ENCODE results near the gene MYRF. TPM values are rescaled to one million over a fixed set of nuclear protein-coding genes. Genes with fewer than 3 reads are reported as not detected.

MYRF gene
- total and polyA plus RNA-seq, 2 donors (not counting 3 experiments of a cell fraction or from before 2014, with no cell fraction given): 0.82 to 0.98 TPM

GRCh38 chr11:61731952-61732675, 20.3 kb upstream of the MYRF start:
- ChIA-PET CTCF (interaction anchor here (1.8 to 3.4 kb wide), 4 partner anchors 10 to 215 kb away, joined by 6 to 22 read pairs (median 15); no protein-coding TSS in a partner anchor), POLR2A (no interaction called here)
- FAIRE-seq: no peak
- intact Hi-C loops (cut with micrococcal nuclease) (no loop called here), dilution Hi-C loops (cut with MboI; ENCODE audit: extremely low pct_ligation_motif_present, low sequenced_read_pairs) (no loop called here)
- BruUV-seq (replicated peaks): no TSS peak
- Histone ChIP-seq H3K79me2 (ENCODE audit: control insufficient read depth, insufficient read depth, low read length) (no peaks in the 10 kb centered on the region), H3K4me1 (ENCODE audit: control insufficient read depth, extremely low read depth, insufficient read depth, low read length) (no peaks in the 10 kb centered on the region), H3K4me3 (replicated peaks in 1 of 3; ENCODE audit: insufficient read depth in 1 of 3, low read depth in 1 of 3, low read length in 3 of 3) (no peak overlapping the region), H3K9me3 (replicated peaks; ENCODE audit: control insufficient read depth, insufficient read depth, low read length) (no peaks in the 10 kb centered on the region), H3K27ac (ENCODE audit: insufficient read depth, low read depth, low read length) (no peak overlapping the region), H2AFZ (ENCODE audit: low read depth, low read length) (no peak overlapping the region), H3K27me3 (ENCODE audit: control insufficient read depth in 2 of 2, insufficient read depth in 2 of 2, low read length in 2 of 2) (no peaks in the 10 kb centered on the region), H4K20me1 (replicated peaks; ENCODE audit: control insufficient read depth, extremely low read depth, insufficient read depth, low read length) (no peaks in the 10 kb centered on the region), H3K9me1 (replicated peaks; ENCODE audit: control insufficient read depth, extremely low read depth, insufficient read depth, low read length) (no peaks in the 10 kb centered on the region), H3K9ac (replicated peaks; ENCODE audit: extremely low read depth, insufficient read depth, low read length) (no peak overlapping the region), H3K4me2 (ENCODE audit: insufficient read depth, low read length) (no peak overlapping the region), H3K36me3 (ENCODE audit: control insufficient read depth in 2 of 2, extremely low read depth in 1 of 2, insufficient read depth in 2 of 2, low read length in 2 of 2) (no peaks in the 10 kb centered on the region)
- no peak for DNase-seq (ENCODE audit: low read depth, low spot score)
- TF ChIP-seq EZH2 (IDR thresholded peaks at IDR 0.05; ENCODE audit: borderline replicate concordance, low read depth, low read length, severe bottlenecking) (no peak), MAX (IDR thresholded peaks at IDR 0.05; ENCODE audit: insufficient read depth, insufficient read length) (no peak)

GRCh38 chr11:61732705-61733104, 19.7 kb upstream of the MYRF start:
- POLR2A ChIA-PET: no interaction called here
- no peaks in the 10 kb centered on the region for H3K27me3 ChIP-seq (ENCODE audit: control insufficient read depth in 2 of 2, insufficient read depth in 2 of 2, low read length in 2 of 2)
- H3K36me3 ChIP-seq (ENCODE audit: control insufficient read depth in 2 of 2, extremely low read depth in 1 of 2, insufficient read depth in 2 of 2, low read length in 2 of 2): no peaks in the 10 kb centered on the region
- no peaks in the 10 kb centered on the region for H3K9me3 ChIP-seq (replicated peaks; ENCODE audit: control insufficient read depth, insufficient read depth, low read length)
- H3K4me1 ChIP-seq (ENCODE audit: control insufficient read depth, extremely low read depth, insufficient read depth, low read length): no peaks in the 10 kb centered on the region
- no peak overlapping the region for H3K4me3 ChIP-seq (replicated peaks in 1 of 3; ENCODE audit: insufficient read depth in 1 of 3, low read depth in 1 of 3, low read length in 3 of 3)
- H2AFZ ChIP-seq (ENCODE audit: low read depth, low read length): no peak overlapping the region
- intact Hi-C loops (cut with micrococcal nuclease): loop anchor here (1.0 kb wide), 1 partner anchor 52 kb away; the partner anchor contains the start of gene DAGLA
- dilution Hi-C loops (cut with MboI; ENCODE audit: extremely low pct_ligation_motif_present, low sequenced_read_pairs): no loop called here
- no peak overlapping the region for H3K27ac ChIP-seq (ENCODE audit: insufficient read depth, low read depth, low read length)
- BruUV-seq (replicated peaks): no TSS peak
- no peak overlapping the region for H3K4me2 ChIP-seq (ENCODE audit: insufficient read depth, low read length)
- H3K9me1 ChIP-seq (replicated peaks; ENCODE audit: control insufficient read depth, extremely low read depth, insufficient read depth, low read length): no peaks in the 10 kb centered on the region
- CTCF ChIA-PET: interaction anchor here (0.7 to 3.4 kb wide), 39 partner anchors 10 to 375 kb away, joined by 3 to 49 read pairs (median 6); partner anchors contain the start of genes DAGLA and SYT7
- TF ChIP-seq CTCF (IDR thresholded peaks at IDR 0.05; ENCODE audit: extremely low read depth in 1 of 2, insufficient read depth in 1 of 2, low read depth in 1 of 2, low read length in 2 of 2) (no peak), GATA2 (IDR thresholded peaks at IDR 0.05; ENCODE audit: insufficient read depth, insufficient read length, low read depth, low read length) (no peak), MYC (IDR thresholded peaks at IDR 0.05; ENCODE audit: low read depth, low read length) (no peak), POLR2A (IDR thresholded peaks at IDR 0.05; ENCODE audit: low read depth, low read length) (no peak), POLR2AphosphoS5 (IDR thresholded peaks at IDR 0.05; ENCODE audit: insufficient read depth, low read depth, low read length) (no peak), MAX (IDR thresholded peaks at IDR 0.05; ENCODE audit: insufficient read depth, insufficient read length) (no peak), EZH2 (IDR thresholded peaks at IDR 0.05; ENCODE audit: borderline replicate concordance, low read depth, low read length, severe bottlenecking) (no peak), FOS (IDR thresholded peaks at IDR 0.05; ENCODE audit: borderline replicate concordance, insufficient read depth, low read length) (no peak), JUN (IDR thresholded peaks at IDR 0.05; ENCODE audit: borderline replicate concordance, insufficient read depth, insufficient read length, low read depth) (no peak)
- FAIRE-seq (no peak), DNase-seq (ENCODE audit: low read depth, low spot score) (no peak)
- no peaks in the 10 kb centered on the region for H3K79me2 ChIP-seq (ENCODE audit: control insufficient read depth, insufficient read depth, low read length)
- H3K9ac ChIP-seq (replicated peaks; ENCODE audit: extremely low read depth, insufficient read depth, low read length): no peak overlapping the region
- no peaks in the 10 kb centered on the region for H4K20me1 ChIP-seq (replicated peaks; ENCODE audit: control insufficient read depth, extremely low read depth, insufficient read depth, low read length)
